ENCODE measurements around the gene SULT1C4. TPM values are rescaled to one million over a fixed set of nuclear protein-coding genes. Genes with fewer than 3 reads are reported as not detected.
"Not testable (repeated sequence)": the region's sequence is repeated elsewhere in the genome, so short reads cannot be mapped to it uniquely, and the experiment has no call there.

The SULT1C4 gene
- total RNA-seq, 1 experiment from 2014 or later = not detected

DNA sequence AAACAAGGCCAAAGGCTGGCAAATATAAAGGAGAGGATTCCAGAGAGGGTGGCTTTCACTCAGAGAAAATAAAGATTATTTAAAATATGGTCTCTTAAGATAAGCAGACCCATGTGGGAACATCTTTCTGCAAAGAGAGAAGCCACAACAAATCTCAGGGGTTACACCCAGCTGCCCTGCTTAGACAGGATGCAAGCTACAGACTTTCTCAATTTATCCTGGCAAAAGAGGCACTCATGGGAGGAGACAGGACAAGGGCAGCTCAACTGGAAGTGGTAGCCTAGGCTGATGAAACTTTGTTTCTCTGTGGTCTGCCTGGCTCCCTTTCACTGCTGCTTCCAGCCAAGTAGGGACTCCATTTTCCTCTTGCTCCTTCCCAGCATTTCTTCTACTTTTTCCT lies 25.9 kb upstream of the SULT1C4 start:
- intact Hi-C loops (cut with micrococcal nuclease; ENCODE audit: unreplicated experiment) = loop anchor here (5.0 kb wide), 2 partner anchors 95 to 140 kb away; partner anchors contain the start of gene GCC2

DNA sequence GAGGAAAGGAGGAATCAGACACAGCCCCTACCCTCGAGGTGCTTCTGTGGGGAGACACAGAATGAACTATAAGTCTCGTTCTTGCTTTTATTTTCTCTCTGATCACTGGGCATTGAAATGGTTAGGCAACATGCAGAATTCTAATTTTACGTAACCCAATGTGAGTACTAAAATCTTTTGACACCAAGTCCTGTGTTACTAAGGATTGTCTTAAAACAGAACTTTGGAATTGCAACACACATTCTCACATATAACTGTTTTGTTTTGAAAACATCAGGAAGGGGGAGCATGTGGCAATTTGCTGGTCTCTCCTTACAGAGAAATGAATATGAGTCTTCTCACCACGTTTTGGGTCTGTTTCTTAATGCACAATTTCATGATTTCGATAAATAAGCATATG lies 23.6 kb upstream of the SULT1C4 start:
- BruUV-seq (replicated peaks) = no TSS peak
- H3K27ac Mint-ChIP-seq (ENCODE audit: unreplicated experiment) = no peak overlapping the region

More for the DNA sequence above, 25.9 kb upstream of the SULT1C4 start:
- TF ChIP-seq, protein P1, sequence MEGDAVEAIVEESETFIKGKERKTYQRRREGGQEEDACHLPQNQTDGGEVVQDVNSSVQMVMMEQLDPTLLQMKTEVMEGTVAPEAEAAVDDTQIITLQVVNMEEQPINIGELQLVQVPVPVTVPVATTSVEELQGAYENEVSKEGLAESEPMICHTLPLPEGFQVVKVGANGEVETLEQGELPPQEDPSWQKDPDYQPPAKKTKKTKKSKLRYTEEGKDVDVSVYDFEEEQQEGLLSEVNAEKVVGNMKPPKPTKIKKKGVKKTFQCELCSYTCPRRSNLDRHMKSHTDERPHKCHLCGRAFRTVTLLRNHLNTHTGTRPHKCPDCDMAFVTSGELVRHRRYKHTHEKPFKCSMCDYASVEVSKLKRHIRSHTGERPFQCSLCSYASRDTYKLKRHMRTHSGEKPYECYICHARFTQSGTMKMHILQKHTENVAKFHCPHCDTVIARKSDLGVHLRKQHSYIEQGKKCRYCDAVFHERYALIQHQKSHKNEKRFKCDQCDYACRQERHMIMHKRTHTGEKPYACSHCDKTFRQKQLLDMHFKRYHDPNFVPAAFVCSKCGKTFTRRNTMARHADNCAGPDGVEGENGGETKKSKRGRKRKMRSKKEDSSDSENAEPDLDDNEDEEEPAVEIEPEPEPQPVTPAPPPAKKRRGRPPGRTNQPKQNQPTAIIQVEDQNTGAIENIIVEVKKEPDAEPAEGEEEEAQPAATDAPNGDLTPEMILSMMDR (IDR thresholded peaks at IDR 0.05; ENCODE audit: unreplicated experiment) = no peak
- CTCF ChIA-PET = no interaction called here
- Mint-ChIP-seq H3K9me3 (ENCODE audit: low read depth, unreplicated experiment) (no peaks in the 10 kb centered on the region), H3K27me3 (ENCODE audit: unreplicated experiment) (no peaks in the 10 kb centered on the region), H3K36me3 (ENCODE audit: insufficient read depth, unreplicated experiment) (no peaks in the 10 kb centered on the region), H3K4me1 (ENCODE audit: low read depth, unreplicated experiment) (no peaks in the 10 kb centered on the region), H3K4me3 (ENCODE audit: low read depth, unreplicated experiment) (no peak overlapping the region), H3K27ac (ENCODE audit: unreplicated experiment) (no peak overlapping the region)
- DNase-seq = no peak
- no TSS peak for BruUV-seq (replicated peaks)

GRCh38 chr2:108355906-108356734 lies 21.6 kb upstream of the SULT1C4 start:
- CTCF ChIA-PET = no interaction called here
- Mint-ChIP-seq H3K27ac (ENCODE audit: unreplicated experiment) (no peak overlapping the region), H3K36me3 (ENCODE audit: insufficient read depth, unreplicated experiment) (no peaks in the 10 kb centered on the region), H3K4me3 (ENCODE audit: low read depth, unreplicated experiment) (no peak overlapping the region), H3K9me3 (ENCODE audit: low read depth, unreplicated experiment) (no peaks in the 10 kb centered on the region), H3K27me3 (ENCODE audit: unreplicated experiment) (no peaks in the 10 kb centered on the region), H3K4me1 (ENCODE audit: low read depth, unreplicated experiment) (no peaks in the 10 kb centered on the region)
- TF ChIP-seq, protein P1 (IDR thresholded peaks at IDR 0.05; ENCODE audit: unreplicated experiment) = no peak
- intact Hi-C loops (cut with micrococcal nuclease; ENCODE audit: unreplicated experiment) = no loop called here
- no peak for DNase-seq
- BruUV-seq (replicated peaks) = no TSS peak

More for the DNA sequence above, 23.6 kb upstream of the SULT1C4 start:
- TF ChIP-seq, protein P1 (IDR thresholded peaks at IDR 0.05; ENCODE audit: unreplicated experiment) = no peak
- CTCF ChIA-PET = interaction anchor here (1.2 kb wide), 1 partner anchor 230 kb away, joined by 4 read pairs; no protein-coding TSS in a partner anchor
- intact Hi-C loops (cut with micrococcal nuclease; ENCODE audit: unreplicated experiment) = loop anchor here (5.0 kb wide), 2 partner anchors 93 to 138 kb away; partner anchors contain the start of gene GCC2
- no peak for DNase-seq
- Mint-ChIP-seq H3K36me3 (ENCODE audit: insufficient read depth, unreplicated experiment) (no peaks in the 10 kb centered on the region), H3K27me3 (ENCODE audit: unreplicated experiment) (no peaks in the 10 kb centered on the region), H3K9me3 (ENCODE audit: low read depth, unreplicated experiment) (no peaks in the 10 kb centered on the region), H3K4me3 (ENCODE audit: low read depth, unreplicated experiment) (no peak overlapping the region), H3K4me1 (ENCODE audit: low read depth, unreplicated experiment) (no peaks in the 10 kb centered on the region)

DNA sequence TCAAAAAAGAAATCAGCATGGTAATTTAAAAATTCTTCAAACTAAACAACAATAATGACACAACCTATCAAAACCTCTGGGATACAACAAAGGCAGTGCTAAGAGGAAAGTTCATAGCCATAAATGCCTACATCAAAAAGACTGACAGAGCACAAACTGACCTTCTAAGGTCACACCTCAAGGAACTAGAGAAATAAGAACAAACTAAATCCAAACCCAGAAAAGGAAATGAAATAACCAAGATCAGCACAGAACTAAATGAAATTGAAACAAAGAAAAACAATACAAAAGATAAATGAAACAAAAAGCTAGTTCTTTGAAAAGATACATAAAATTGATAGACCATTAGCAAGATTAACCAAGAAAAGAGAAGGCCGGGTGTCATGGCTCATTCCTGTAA lies 18.4 kb upstream of the SULT1C4 start:
- H3K27ac Mint-ChIP-seq (ENCODE audit: unreplicated experiment); BruUV-seq (replicated peaks); intact Hi-C loops (cut with micrococcal nuclease; ENCODE audit: unreplicated experiment); H3K4me3 Mint-ChIP-seq (ENCODE audit: low read depth, unreplicated experiment); H3K27me3 Mint-ChIP-seq (ENCODE audit: unreplicated experiment); DNase-seq; H3K9me3 Mint-ChIP-seq (ENCODE audit: low read depth, unreplicated experiment); H3K36me3 Mint-ChIP-seq (ENCODE audit: insufficient read depth, unreplicated experiment); CTCF ChIA-PET: not testable (repeated sequence)
- peaks cover 18% of the 10 kb centered on the region for H3K4me1 Mint-ChIP-seq (ENCODE audit: low read depth, unreplicated experiment)

All from Calu3 (cell line).